Fibroblast of lung (primary cell): Measurements from ENCODE around the gene KHNYN. TPM values are rescaled to one million over a fixed set of nuclear protein-coding genes. Genes with fewer than 3 reads are reported as not detected.
A peak's percentile ranks its signal among the peaks of the same experiment; 100 is the strongest.

Experiments used
- DNase-seq, 2 donors: peaks; one replicate each; pipeline versions ENCODE4 v3.0.0 to v3.0.0-alpha.2; 2010; ENCODE audit warnings: low read depth in 2 of 2
- H2AFZ ChIP-seq: 2 replicates; pipeline ENCODE4 v1.5.1; 2012; ENCODE audit warnings: low read length, control low read depth, inconsistent platforms
- H3K27ac ChIP-seq: 2 replicates; pipeline ENCODE4 v1.5.1; 2011; ENCODE audit warnings: low read length, control low read depth; ENCODE audit not compliant: insufficient read depth
- H3K27me3 ChIP-seq: 2 replicates; pipeline ENCODE4 v1.5.1; 2011; ENCODE audit warnings: mild to moderate bottlenecking, low read length; ENCODE audit not compliant: control insufficient read depth, insufficient read depth
- H3K36me3 ChIP-seq: 2 replicates; pipeline ENCODE4 v1.5.1; 2011; ENCODE audit warnings: low read length; ENCODE audit not compliant: control insufficient read depth, insufficient read depth
- H3K4me1 ChIP-seq: 2 replicates; pipeline ENCODE4 v1.5.1; 2011; ENCODE audit warnings: low read length; ENCODE audit not compliant: control insufficient read depth, insufficient read depth; ENCODE audit errors: extremely low read depth
- H3K4me2 ChIP-seq: 2 replicates; pipeline ENCODE4 v1.5.1; 2011; ENCODE audit warnings: low read length, control low read depth; ENCODE audit not compliant: insufficient read depth; ENCODE audit errors: extremely low read depth
- H3K4me3 ChIP-seq, 4 experiments: fragments of 200-600 bp in 1 of 4; sonication (generic) in 1 of 4; replicated peaks in 1 of 4; 2 replicates each; pipeline ENCODE4 v1.5.1; 2011 to 2016; ENCODE audit warnings: low read length in 4 of 4, low read depth in 3 of 4, mild to moderate bottlenecking in 3 of 4, control low read depth in 2 of 4, inconsistent platforms in 1 of 4, mixed read lengths in 1 of 4; ENCODE audit not compliant: insufficient read depth in 1 of 4; ENCODE audit errors: control extremely low read depth in 1 of 4
- H3K79me2 ChIP-seq: 2 replicates; pipeline ENCODE4 v1.5.1; 2012; ENCODE audit warnings: mild to moderate bottlenecking, low read length, inconsistent platforms; ENCODE audit not compliant: control insufficient read depth, insufficient read depth
- H3K9ac ChIP-seq: 2 replicates; pipeline ENCODE4 v1.5.1; 2011; ENCODE audit warnings: mild to moderate bottlenecking, low read length, control low read depth; ENCODE audit not compliant: insufficient read depth
- H3K9me3 ChIP-seq: 2 replicates; pipeline ENCODE4 v1.5.1; 2012; ENCODE audit warnings: low read depth, low read length; ENCODE audit not compliant: control insufficient read depth, insufficient read depth
- H4K20me1 ChIP-seq: 2 replicates; pipeline ENCODE4 v1.5.1; 2011; ENCODE audit warnings: low read length; ENCODE audit not compliant: control insufficient read depth, insufficient read depth; ENCODE audit errors: extremely low read depth
- CTCF ChIP-seq, 2 donors: IDR thresholded peaks in 1 of 2; conservative IDR thresholded peaks in 1 of 2; 1 replicate in 1 of 2; 2 replicates in 1 of 2; pipeline ENCODE4 v1.5.1; 2011 to 2012; ENCODE audit warnings: low read length in 2 of 2, control low read depth in 1 of 2, inconsistent platforms in 1 of 2, low read depth in 1 of 2, mild to moderate bottlenecking in 1 of 2
- EZH2 ChIP-seq: IDR thresholded peaks from 2 replicates; pipeline ENCODE4 v1.5.1; 2012; ENCODE audit warnings: low read length, control low read depth, mild to moderate bottlenecking; ENCODE audit errors: missing control alignments
- polyA plus RNA-seq, 2 donors: library from polyadenylated mRNA; depleted of rRNA in 1 of 2; stranded (reverse) in 1 of 2; unstranded in 1 of 2; fragments of >200 nt; gene quantifications; 2 replicates each; pipeline ENCODE4 v1.2.1, GENCODE V29; 2011 to 2012; ENCODE audit warnings: missing spikeins in 1 of 2
- total RNA-seq: library from RNA; depleted of rRNA; stranded (reverse); fragments of >200 nt; gene quantifications from 2 replicates; pipeline ENCODE4 v1.2.1, GENCODE V29; 2014

KHNYN gene
- total and polyA plus RNA-seq, 2 donors (not counting 1 experiment from before 2014, with no cell fraction given) = 14.6 to 61.1 TPM

- H3K4me1 ChIP-seq = peaks cover 4% of the 10 kb centered on the region
- H3K79me2 ChIP-seq = peaks cover 9% of the 10 kb centered on the region
- H3K36me3 ChIP-seq = peaks cover 29% of the 10 kb centered on the region
- DNase-seq = no peak
- no peak overlapping the region for H3K4me3 ChIP-seq
- TF ChIP-seq CTCF (conservative IDR thresholded peaks at IDR 0.05 in 1 of 2, IDR thresholded peaks at IDR 0.05 in 1 of 2; ENCODE audit: low read depth in 1 of 2, low read length in 2 of 2) (no peak), EZH2 (no peak)
- no peak overlapping the region for H3K9ac ChIP-seq
- no peak overlapping the region for H3K27ac ChIP-seq
- H4K20me1 ChIP-seq = no peaks in the 10 kb centered on the region
- no peaks in the 10 kb centered on the region for H3K27me3 ChIP-seq
- H3K9me3 ChIP-seq = no peaks in the 10 kb centered on the region
- no peak overlapping the region for H2AFZ ChIP-seq
- no peak overlapping the region for H3K4me2 ChIP-seq
These were observed 8.7 kb downstream of the KHNYN start for GRCh38 chr14:24438223-24439097.

- no peak overlapping the region for H3K4me3 ChIP-seq
- no peak for DNase-seq
- H3K9me3 ChIP-seq = no peaks in the 10 kb centered on the region
- H4K20me1 ChIP-seq = no peaks in the 10 kb centered on the region
- no peak overlapping the region for H3K9ac ChIP-seq
- no peak overlapping the region for H2AFZ ChIP-seq
- no peak overlapping the region for H3K4me2 ChIP-seq
- peaks cover 4% of the 10 kb centered on the region for H3K4me1 ChIP-seq
- H3K27ac ChIP-seq = no peak overlapping the region
- H3K79me2 ChIP-seq = peaks cover 9% of the 10 kb centered on the region
- H3K27me3 ChIP-seq = no peaks in the 10 kb centered on the region
- peaks cover 27% of the 10 kb centered on the region for H3K36me3 ChIP-seq
- TF ChIP-seq CTCF (conservative IDR thresholded peaks at IDR 0.05 in 1 of 2, IDR thresholded peaks at IDR 0.05 in 1 of 2; ENCODE audit: low read depth in 1 of 2, low read length in 2 of 2) (no peak), EZH2 (no peak)
These were observed 9.5 kb downstream of the KHNYN start for GRCh38 chr14:24439257-24439656.

- Histone ChIP-seq H3K79me2 (peaks cover 9% of the 10 kb centered on the region), H3K4me2 (peak overlapping the region; percentile 7), H4K20me1 (no peaks in the 10 kb centered on the region), H3K36me3 (peaks cover 27% of the 10 kb centered on the region), H3K27me3 (no peaks in the 10 kb centered on the region), H3K9ac (no peak overlapping the region), H3K27ac (no peak overlapping the region), H3K4me1 (peaks cover 4% of the 10 kb centered on the region), H3K4me3 (no peak overlapping the region), H3K9me3 (no peaks in the 10 kb centered on the region), H2AFZ (no peak overlapping the region)
- TF ChIP-seq CTCF (conservative IDR thresholded peaks at IDR 0.05 in 1 of 2, IDR thresholded peaks at IDR 0.05 in 1 of 2; ENCODE audit: low read depth in 1 of 2, low read length in 2 of 2) = no peak
- DNase-seq = no peak
These were observed 10.3 kb downstream of the KHNYN start for GRCh38 chr14:24439830-24440605.
